Gastrocnemius medialis (tissue), 4 donors: ENCODE results near the gene AP3S2.

ENCODE experiments used
- CTCF ChIP-seq, 5 experiments: fragments of 450-650 bp in 3 of 5; fragments of 200-600 bp in 2 of 5; sonication (generic) in 2 of 5; IDR thresholded peaks in 4 of 5; conservative IDR thresholded peaks in 1 of 5; 1 replicate in 4 of 5; 2 replicates in 1 of 5; pipeline ENCODE4 v1.5.1; 2016 to 2019; ENCODE audit warnings: antibody characterized with exemption in 5 of 5, mild to moderate bottlenecking in 3 of 5, moderate library complexity in 3 of 5
- POLR2A ChIP-seq, 2 donors: fragments of 450-650 bp; IDR thresholded peaks; one replicate each; pipeline ENCODE4 v1.6.1; 2017; ENCODE audit warnings: antibody characterized with exemption in 2 of 2, mild to moderate bottlenecking in 2 of 2, moderate library complexity in 2 of 2

DNA sequence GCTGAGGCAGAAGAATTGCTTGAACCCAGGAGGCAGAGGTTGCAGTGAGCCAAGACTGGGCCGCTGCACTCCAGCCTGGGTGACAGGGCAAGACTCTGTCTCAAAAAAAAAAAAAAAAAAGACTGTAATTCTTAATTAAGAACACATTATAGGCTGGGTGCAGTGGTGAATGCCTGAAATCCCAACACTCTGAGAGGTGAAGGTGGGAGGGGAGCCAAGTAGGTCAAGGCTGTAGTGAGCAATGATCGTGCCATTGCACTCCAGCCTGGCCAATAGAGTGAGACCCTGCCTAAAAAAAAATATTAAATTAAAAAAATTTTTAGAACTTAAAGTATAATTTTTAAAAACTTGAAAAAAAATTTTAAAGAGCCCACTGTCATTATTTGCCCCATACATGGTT is 32.4 kb upstream of the AP3S2 start:
- no peak for TF ChIP-seq CTCF (IDR thresholded peaks at IDR 0.05 in 4 of 5, conservative IDR thresholded peaks at IDR 0.05 in 1 of 5)
- TF ChIP-seq POLR2A (IDR thresholded peaks at IDR 0.05): no peak
